GM18499 (cell line): ENCODE results near the gene MEF2A.
A peak's percentile ranks its signal among the peaks of the same experiment; 100 is the strongest.

Experiments used
- ATAC-seq: cut with Tn5 transposase; IDR thresholded peaks from one replicate; pipeline ENCODE4 v1.9.1; 2021; ENCODE audit warnings: moderate number of reproducible peaks; ENCODE audit not compliant: insufficient read depth, unreplicated experiment

Gene MEF2A

GRCh38 chr15:99561476-99562230 lies 4.1 kb upstream of the MEF2A start:
- no peak for ATAC-seq

GRCh38 chr15:99562238-99562637 lies 3.5 kb upstream of the MEF2A start:
- no peak for ATAC-seq

GRCh38 chr15:99564221-99565048 lies 1.3 kb upstream of the MEF2A start:
- ATAC-seq: no peak

GRCh38 chr15:99565049-99565298 lies 810 bp upstream of the MEF2A start:
- ATAC-seq: no peak

- no peak for ATAC-seq
These were observed 543 bp downstream of the MEF2A start for GRCh38 chr15:99566157-99566897.

- ATAC-seq: no peak
These were observed 3.0 kb downstream of the MEF2A start for GRCh38 chr15:99568625-99569352.

GRCh38 chr15:99571299-99571698 lies 5.5 kb downstream of the MEF2A start:
- no peak for ATAC-seq

- no peak for ATAC-seq
These were observed 8.3 kb downstream of the MEF2A start for GRCh38 chr15:99574048-99574447.

GRCh38 chr15:99574502-99574901 lies 8.7 kb downstream of the MEF2A start:
- no peak for ATAC-seq

GRCh38 chr15:99578809-99579208 lies 13.0 kb downstream of the MEF2A start:
- no peak for ATAC-seq

GRCh38 chr15:99580076-99580475 lies 14.3 kb downstream of the MEF2A start:
- no peak for ATAC-seq

GRCh38 chr15:99582508-99582960 lies 16.8 kb downstream of the MEF2A start:
- no peak for ATAC-seq

GRCh38 chr15:99584081-99584600 lies 18.4 kb downstream of the MEF2A start:
- ATAC-seq: no peak

GRCh38 chr15:99586121-99586520 lies 20.3 kb downstream of the MEF2A start:
- no peak for ATAC-seq

GRCh38 chr15:99589801-99590200 lies 24.0 kb downstream of the MEF2A start:
- ATAC-seq: no peak

GRCh38 chr15:99590913-99591646 lies 25.3 kb downstream of the MEF2A start:
- peak; percentile 69 for ATAC-seq

GRCh38 chr15:99592145-99592791 lies 26.5 kb downstream of the MEF2A start:
- ATAC-seq: no peak

- ATAC-seq: no peak
These were observed 27.3 kb downstream of the MEF2A start for GRCh38 chr15:99593070-99593469.

GRCh38 chr15:99594916-99595315 lies 29.1 kb downstream of the MEF2A start:
- no peak for ATAC-seq
